Transverse colon (tissue), 4 donors: ENCODE results near the gene MCCC1.

Source experiments
- POLR2AphosphoS5 ChIP-seq, 3 donors: sonication (generic); formaldehyde crosslinking; IDR thresholded peaks; one replicate each; pipeline ENCODE4 v1.6.1; 2016; ENCODE audit warnings: antibody characterized with exemption in 3 of 3
- TF ChIP-seq, protein P1 (sequence below), 5 experiments: fragments of 200-600 bp in 3 of 5; fragments of 450-650 bp in 2 of 5; sonication (generic) in 3 of 5; IDR thresholded peaks; 1 replicate in 2 of 5; 2 replicates in 3 of 5; pipeline ENCODE4 v1.5.1; 2016 to 2017; ENCODE audit warnings: antibody characterized with exemption in 5 of 5, inconsistent platforms in 3 of 5, mild to moderate bottlenecking in 2 of 5, moderate library complexity in 1 of 5

- TF ChIP-seq, protein P1, sequence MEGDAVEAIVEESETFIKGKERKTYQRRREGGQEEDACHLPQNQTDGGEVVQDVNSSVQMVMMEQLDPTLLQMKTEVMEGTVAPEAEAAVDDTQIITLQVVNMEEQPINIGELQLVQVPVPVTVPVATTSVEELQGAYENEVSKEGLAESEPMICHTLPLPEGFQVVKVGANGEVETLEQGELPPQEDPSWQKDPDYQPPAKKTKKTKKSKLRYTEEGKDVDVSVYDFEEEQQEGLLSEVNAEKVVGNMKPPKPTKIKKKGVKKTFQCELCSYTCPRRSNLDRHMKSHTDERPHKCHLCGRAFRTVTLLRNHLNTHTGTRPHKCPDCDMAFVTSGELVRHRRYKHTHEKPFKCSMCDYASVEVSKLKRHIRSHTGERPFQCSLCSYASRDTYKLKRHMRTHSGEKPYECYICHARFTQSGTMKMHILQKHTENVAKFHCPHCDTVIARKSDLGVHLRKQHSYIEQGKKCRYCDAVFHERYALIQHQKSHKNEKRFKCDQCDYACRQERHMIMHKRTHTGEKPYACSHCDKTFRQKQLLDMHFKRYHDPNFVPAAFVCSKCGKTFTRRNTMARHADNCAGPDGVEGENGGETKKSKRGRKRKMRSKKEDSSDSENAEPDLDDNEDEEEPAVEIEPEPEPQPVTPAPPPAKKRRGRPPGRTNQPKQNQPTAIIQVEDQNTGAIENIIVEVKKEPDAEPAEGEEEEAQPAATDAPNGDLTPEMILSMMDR (IDR thresholded peaks at IDR 0.05), result no peak
- TF ChIP-seq POLR2AphosphoS5 (IDR thresholded peaks at IDR 0.05), result no peak
These were observed 126.9 kb downstream of the MCCC1 start for GRCh38 chr3:182972387-182972786.
